SK-N-SH treated with all-trans-retinoic acid at 6 μM for 48 hours (cell line): ENCODE results near the gene PDCD2L.

Experiments
- ISL1 ChIP-seq: fragments of 250-450 bp; sonication (Bioruptor Pico); IDR thresholded peaks from 2 replicates; pipeline ENCODE4 v2.1.2; 2022; ENCODE audit warnings: mild to moderate bottlenecking, moderate library complexity
- TOX ChIP-seq: fragments of 250-450 bp; sonication (Bioruptor Pico); IDR thresholded peaks from 2 replicates; pipeline ENCODE4 v1.8.0; 2021; ENCODE audit warnings: mild to moderate bottlenecking, moderate library complexity, borderline replicate concordance
- TF ChIP-seq, protein P1 (sequence below): fragments of 250-450 bp; sonication (Bioruptor Pico); IDR thresholded peaks from 2 replicates; pipeline ENCODE4 v1.8.0; 2020; ENCODE audit warnings: mild to moderate bottlenecking, moderate library complexity, borderline replicate concordance

DNA sequence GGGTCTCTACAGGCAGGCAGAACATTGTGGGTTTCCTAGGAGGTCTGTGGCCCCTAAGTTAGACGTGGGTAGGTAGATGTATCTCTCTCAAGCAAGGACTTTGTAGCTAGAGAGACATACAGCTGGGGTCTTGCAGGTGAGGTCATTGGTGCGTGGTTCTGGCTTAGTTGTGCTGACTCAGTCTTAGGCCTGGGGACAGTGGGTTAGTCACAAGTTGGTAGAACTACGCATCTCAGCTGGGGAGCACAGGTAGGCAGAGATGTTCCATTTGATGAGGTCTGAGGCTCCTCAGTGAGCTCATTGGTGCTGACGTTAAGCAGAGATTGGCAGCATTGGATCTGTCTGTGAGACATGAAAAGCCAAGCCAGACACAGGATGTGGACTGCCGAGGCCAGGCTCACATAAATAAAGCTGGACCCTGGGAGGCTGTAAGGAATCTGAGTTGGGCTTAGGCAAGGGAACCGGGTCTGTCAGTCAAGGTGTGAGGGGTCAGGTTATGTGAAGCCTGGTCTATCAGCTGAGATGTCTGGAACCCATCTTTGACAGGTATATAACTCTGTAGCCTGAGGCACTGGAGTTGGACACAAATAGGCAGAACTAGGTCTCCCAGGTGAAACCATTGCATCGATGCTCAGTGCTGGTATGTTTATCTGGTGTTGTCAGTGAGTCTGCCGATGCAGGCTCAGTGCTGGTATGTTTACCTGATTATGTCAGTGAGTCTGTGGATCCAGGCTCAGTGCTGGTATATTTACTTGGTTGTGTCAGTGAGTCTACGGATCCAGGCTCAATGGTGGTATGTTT lies 17.4 kb upstream of the PDCD2L start:
- TF ChIP-seq ISL1 (CRISPR knock-in tag) (no peak), TOX (CRISPR knock-in tag) (no peak)
- TF ChIP-seq, protein P1, sequence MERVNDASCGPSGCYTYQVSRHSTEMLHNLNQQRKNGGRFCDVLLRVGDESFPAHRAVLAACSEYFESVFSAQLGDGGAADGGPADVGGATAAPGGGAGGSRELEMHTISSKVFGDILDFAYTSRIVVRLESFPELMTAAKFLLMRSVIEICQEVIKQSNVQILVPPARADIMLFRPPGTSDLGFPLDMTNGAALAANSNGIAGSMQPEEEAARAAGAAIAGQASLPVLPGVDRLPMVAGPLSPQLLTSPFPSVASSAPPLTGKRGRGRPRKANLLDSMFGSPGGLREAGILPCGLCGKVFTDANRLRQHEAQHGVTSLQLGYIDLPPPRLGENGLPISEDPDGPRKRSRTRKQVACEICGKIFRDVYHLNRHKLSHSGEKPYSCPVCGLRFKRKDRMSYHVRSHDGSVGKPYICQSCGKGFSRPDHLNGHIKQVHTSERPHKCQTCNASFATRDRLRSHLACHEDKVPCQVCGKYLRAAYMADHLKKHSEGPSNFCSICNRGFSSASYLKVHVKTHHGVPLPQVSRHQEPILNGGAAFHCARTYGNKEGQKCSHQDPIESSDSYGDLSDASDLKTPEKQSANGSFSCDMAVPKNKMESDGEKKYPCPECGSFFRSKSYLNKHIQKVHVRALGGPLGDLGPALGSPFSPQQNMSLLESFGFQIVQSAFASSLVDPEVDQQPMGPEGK (CRISPR knock-in tag), result no peak
